ENCODE data around the gene CARMIL1.

CARMIL1 gene

DNA sequence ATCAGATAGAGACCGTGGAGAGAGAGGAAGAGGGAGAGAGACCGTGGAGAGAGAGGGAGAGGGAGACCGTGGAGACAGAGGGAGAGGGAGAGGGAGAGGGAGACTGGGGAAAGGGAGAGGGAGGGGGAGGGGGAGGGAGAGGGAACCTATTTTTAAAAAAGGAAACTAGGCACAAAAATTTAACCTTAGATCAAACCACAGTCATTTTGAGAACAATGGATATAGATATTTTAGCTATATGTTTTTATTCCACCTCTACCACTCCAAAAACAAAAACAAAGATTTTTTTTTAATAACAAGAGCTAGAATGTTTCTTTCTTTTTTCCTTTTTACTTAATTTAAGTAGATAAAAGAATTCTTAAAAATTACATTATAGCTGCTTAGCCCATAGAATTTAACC, 307.8 kb downstream of the CARMIL1 start:
- DNase-seq = no peak

DNA sequence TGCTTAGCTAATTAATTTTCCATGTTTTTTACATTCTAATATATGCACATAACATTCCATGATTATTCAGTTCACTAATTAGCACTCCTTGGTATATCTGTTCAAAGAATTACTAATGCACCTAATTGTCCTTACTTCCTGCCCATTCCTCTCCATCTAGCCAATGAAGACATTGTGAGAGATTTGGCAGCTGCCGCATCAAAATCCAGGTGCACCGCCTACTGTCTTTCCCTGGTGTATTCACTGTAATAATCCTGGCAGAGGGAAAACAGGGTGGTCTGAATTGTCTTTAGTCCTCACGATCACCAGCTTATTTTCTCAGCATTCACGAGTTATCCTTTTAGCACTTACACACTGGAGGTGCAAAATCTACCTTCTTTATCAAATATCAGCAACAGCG, 311.8 kb downstream of the CARMIL1 start:
- DNase-seq = no peak

DNA sequence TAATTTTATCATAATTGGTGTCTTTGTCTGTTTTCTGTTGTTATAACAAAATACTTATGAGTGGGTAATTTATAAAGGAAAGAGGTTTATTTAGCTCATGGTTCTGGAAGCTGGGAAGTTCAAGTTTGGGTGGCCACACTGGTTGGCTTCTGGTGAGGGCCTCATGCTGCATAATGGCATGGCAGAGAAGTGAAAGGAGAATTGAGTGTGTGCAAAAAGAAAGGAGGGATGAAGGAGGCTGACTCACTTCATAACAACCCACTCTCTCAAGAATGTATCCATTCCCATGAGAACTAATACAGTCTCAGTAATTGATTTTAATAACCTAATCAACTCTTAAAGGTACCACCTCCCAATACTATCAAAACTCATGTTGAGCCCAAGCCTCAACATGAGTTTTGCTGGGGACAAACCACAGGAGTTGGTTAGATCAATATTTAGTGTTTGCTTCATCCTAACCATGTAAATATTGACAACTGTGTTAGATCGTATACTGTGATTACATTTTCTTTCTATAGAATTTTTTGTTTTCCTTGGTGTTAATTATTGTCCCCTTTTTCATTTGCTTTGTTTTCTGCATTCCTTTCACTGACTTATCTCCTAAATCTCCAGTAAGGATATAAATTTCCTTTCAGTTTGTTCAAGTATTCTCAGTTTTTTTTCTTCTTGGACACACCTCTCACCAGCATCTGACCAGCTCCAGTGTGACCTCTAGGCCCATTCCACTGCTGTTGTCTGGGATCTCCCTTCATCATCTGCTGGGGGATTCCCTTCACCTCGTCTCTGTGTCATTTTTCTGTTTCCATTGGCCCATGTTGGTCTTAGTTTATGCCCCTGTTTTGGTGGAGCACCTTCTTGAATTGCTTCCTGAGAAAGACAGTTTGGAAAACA, 318.0 kb downstream of the CARMIL1 start:
- DNase-seq = no peak

DNA sequence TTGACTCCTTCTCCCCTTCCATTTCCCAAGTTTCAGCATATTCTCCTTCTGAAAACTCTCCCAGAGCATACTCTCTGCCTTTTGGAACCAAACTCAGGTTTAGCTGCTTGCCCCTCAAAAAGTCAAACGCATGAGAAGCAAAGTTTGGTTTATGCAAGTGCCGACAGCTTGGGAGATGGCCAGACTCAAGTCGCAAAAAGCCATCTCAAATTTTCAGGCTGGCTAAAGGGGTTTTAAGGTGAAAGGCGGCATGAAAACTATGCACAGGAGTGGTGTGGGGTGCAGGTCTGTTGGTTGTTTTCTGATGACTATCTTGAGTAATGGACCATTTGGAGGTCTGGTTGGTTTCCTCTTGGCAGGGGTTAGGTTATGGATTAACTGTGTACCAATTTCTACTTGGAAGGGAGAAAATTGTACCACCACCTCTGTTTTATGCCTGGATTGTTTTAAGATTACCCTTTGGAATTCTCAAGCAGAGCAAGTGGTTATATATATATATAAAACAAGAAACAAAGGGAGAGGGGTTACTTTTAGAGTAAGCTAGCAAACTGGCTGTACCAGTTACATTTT, 320.4 kb downstream of the CARMIL1 start:
- no peak for DNase-seq

DNA sequence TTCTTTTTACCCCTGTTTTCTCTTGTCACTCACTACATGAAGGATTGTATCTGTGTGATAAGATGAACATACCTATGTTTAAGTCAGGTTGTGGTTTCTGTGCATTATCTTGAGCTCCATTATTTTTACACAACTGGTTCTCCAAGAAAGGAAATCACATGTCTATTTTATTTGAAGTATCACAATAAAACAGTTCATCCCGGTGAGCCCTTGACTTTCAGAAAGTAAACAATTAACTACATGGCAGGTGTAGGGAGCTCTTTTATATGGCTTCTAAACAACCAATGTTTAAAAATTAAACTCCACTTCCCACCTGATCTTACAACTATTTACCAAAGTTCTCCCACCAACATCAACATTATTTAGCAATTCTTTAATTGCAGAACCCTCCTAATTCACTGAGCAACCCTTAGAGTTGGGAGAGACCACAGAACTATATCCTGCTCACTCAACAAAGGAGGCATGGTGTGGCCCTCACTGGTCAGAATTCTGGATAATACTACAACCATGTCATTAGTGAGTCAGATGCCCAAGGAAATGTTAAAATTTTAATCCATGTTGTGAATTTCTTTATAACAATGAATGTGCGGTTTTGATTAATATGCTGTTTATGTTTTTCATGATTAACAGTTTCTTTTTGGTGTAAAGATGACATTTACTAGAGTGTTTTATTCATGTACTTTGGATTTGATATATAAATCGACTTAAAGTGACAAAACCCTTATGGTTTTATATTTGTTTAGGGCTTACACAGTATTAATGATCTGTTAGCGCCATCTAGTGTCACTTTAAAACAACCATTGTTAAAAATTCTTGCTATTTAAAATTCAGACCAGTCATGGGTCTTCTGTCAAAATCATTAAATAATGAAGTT, 322.9 kb downstream of the CARMIL1 start:
- DNase-seq = peak; percentile 33

DNA sequence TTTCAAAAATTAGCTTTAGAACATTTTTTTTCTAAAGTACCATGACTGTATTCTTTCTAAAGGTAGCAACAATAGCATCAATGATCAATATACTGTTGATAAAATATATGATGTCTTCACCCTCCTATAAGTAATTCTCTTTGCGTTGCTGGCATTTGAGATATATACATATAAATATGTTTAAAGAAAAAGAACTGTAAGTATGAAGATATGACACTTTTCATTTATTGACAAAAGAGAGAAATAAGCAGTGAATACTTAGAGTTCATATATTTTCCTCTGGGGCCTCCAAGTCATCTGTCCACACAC, 323.5 kb downstream of the CARMIL1 start:
- DNase-seq = no peak

DNA sequence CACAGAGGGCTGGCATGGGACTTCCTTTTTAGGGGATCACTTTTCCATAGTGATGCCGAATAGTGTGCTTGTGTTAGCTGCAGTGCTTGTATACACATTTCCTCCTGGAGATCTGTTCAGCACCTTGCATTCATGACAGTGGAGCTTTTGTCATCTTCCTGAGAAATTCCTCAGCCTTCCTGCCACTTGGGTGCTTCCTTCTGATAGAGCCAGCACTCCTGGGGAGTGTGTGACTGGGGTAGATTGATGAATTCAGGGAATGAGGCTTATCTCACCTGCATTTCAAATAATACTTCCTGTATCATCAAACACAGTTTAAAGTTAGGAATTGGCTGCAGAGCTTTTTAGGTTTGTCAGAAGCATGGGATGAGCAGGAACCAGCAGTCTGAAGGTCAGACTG, 324.1 kb downstream of the CARMIL1 start:
- DNase-seq = no peak

DNA sequence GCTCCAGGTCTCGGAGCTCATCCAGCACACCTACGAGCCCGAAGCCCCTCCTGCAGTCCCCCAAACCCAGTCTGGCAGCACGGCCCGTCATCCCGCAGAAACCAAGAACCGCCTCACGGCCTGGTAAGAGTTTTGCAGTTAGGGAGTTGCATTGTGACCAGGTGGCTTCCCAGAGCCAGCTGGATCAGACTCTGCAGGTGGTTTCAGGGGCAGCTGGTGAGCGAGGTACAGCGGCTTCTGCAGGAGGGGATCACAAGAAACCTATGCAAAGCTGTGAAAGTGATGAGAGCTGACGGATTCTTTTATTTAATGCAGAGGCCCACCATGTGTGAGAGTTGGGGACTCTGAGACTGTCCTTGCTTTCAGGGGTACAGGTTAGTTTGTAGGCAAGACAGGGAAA, 327.0 kb downstream of the CARMIL1 start:
- no peak for DNase-seq

DNA sequence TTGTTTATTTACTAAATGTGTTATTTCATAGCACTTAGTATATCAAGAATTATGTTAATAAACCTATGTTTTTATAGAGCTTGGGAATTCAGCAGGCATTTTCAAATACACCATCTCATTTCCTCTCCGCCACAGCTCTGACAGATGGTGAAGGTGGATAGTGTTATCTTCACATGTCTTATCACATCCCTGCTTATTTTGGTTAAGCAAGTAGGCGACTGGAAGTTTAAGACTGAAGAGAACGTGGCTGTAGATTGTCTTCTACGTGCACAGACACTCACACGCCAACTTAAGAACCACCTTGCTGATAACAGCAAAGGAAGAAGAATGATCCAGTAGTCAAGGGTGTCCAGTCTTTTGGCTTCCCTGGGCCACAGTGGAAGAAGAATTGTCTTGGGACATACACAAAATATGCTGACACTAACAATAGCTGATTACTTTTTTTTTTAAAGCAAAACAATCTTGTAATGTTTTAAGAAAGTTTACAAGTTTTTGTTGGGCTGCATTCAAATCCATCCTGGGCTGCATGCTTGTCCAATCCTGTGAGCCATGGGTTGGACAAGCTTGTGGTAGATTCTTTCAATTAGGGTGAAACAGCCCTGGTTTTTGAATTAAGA, 329.5 kb downstream of the CARMIL1 start:
- no peak for DNase-seq

DNA sequence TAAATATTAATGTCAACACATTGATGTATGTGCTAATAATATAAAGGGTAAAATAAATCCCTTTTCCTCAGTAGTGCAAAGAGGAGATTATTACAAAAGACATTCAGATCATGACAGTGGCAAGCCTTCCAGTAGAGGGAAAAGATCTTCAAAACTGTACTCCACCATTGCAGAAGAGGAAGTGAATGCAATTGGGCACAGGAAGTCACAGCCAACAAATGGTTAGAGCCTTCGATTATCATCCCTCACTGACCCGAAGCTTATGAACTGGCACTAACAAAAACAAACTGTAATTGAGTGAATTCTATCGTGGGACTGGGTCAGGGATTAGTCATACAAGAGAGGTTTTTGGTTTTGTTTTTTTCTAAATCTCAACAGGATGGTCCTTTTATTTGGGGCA, 333.5 kb downstream of the CARMIL1 start:
- no peak for DNase-seq

DNA sequence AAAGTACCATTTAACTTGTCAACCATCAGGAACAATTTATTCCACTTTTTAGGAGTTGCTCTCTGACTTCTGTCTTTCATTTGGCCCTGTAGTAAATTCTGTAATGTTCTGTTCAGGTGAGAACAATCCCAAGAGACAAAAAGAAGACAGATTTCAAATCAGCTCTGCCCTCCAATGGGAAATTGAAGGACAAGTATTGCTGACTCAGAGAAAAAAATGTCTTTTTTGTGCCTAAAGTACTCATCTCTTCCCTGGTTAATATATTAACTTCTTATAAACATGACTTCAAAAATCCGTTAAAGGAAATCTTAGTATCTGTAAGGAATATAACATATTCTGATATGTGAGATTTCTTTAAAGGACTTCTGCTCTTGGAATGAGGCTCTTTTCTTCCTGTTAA, 334.2 kb downstream of the CARMIL1 start:
- no peak for DNase-seq

DNA sequence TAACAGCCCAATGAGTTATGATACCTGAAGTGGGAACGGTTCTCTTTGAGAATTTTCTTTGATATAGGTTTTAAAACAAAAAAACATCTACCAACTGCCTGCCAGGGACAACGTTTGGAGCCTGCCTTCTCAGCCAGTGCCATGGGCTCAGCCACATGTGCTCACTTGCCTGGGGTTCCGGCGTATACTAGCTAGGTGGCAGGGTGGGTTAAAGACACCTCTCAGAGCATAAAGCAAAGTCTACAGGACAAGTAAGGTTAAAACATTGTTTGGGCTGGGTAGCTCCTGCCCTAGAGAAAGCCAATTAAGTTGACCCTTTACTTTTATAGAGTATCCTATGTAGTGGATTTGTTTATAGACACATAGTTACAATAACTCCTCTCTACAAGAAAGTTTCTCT, 334.9 kb downstream of the CARMIL1 start:
- DNase-seq = no peak

DNA sequence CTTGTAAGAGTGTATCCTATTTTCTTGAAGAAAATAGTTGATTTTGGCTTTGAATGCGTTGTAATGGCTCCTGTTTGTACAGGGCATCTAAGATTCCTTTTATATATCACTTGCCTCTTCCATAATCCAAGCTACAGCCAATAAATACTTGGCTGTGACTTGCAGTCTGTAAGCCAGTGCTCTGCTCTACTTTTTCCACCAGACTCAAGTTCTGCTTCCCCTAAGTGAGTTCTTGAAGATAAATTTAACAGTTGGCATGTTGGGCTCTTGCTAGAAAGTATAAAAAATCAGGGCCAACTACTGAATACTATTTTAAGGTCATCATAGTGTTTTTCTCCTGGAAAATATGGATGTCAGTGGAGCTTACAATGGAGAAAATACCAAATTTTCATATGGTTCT, 336.3 kb downstream of the CARMIL1 start:
- no peak for DNase-seq

DNA sequence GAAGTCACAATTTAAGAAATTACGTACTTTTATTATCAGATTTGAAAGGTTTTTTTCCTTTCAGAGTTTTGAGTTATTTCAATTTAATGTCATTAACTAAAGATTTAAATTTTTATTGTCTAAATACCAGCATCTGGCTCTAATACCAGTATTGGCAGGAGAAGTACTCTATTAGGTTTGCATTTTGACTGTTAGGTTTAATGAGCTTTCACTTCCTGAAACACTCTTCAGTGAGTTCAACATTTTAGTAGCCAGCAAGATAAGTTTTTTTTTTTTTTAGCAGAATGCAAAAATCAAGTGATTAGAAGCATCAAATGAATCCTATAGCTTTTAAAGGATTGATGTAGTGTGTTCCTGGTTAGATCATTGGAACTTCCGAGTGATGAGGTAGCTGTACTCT, 338.8 kb downstream of the CARMIL1 start:
- no peak for DNase-seq

DNA sequence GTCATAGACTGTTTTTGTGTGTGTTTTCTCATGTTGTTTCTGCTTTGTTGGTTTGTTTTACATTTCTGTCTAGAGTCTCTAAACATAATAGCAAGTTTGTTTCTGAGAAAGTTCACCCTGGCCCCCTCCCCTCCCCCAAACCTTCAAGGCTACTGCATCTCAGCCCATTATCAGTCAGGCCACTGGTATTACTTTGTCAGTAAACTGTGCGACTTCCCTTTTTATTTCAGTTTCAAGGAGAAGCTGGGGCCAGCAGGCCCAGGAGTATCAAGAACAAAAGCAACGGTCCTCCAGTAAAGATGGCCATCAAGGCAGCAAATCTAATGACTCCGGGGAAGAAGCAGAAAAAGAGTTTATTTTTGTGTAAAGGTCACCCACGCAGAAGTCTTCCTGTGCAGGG, 340.0 kb downstream of the CARMIL1 start:
- DNase-seq = no peak

DNA sequence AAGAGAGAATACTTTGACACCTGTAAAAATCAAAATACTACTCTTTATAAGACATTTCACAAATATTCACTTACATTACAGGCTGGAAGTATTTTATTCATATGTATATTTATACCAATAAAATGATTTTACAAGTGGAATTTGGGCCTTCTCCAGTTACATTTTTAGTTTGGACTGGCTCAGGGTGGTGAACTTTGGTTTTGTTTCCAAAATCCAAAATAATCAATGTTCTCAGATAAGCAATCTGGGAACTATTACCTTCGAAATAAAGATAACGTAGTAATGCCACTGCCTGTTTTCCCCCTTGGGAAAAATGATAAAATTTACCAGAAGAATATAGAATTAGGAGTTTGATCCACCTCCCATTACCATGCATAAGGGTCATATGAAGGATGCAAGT, 341.2 kb downstream of the CARMIL1 start:
- DNase-seq = no peak

DNA sequence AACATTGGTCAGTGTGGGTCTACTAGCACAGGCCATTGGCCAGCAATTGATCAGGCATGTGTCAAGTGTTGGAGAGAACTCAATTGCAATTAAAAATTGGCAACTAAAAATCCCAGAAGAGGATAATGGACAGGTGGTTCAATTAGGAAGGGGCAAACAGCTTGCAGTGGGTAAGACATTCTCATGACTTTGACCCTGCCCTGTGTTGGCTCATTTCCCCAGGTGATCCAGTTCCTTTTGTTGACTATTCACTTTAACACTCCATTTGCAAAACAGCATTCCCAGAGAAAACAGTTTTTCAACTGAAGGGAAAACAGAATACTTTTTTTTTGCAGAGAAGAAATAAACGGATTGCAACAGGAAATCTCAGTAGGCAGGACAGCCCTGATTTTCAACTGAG, 343.9 kb downstream of the CARMIL1 start:
- DNase-seq = no peak

DNA sequence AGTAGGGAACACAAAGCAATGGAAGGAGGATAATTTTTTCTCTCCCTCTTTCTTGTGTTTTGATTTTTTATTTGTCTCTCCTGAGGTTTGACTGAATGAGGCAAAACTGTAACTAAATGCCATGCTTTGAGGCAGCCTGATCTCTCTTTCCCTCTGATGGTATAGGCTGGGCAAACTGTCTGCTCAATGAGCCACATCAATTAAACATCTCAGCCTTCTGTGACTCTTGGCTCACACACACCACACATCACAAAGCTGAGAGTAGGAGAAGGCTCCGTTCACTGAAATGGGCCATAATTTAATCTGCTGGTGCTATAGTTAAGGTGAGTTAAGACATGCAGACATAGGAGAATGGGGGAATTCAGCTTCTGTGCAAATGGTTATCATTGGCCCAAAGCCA, 344.7 kb downstream of the CARMIL1 start:
- no peak for DNase-seq

DNA sequence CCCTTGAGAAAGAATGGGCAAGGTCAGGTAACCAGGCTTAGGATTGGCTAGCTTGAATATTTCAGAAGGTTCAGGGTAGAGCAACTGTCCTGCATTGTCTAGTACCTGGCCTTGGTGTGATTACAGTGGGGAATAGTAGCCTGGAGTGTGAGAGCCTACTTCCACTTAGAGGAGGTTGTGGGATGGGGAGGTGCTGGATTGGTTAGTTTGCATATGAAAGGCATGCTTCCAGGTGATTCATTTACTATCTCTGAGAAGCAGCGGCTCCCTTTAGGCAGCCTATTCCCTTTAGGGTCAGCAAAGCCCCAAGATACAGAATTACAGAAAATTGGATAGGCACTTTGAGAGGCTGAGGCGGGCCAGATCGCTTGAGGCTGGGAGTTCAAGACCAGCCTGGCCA, 347.8 kb downstream of the CARMIL1 start:
- DNase-seq = no peak

DNA sequence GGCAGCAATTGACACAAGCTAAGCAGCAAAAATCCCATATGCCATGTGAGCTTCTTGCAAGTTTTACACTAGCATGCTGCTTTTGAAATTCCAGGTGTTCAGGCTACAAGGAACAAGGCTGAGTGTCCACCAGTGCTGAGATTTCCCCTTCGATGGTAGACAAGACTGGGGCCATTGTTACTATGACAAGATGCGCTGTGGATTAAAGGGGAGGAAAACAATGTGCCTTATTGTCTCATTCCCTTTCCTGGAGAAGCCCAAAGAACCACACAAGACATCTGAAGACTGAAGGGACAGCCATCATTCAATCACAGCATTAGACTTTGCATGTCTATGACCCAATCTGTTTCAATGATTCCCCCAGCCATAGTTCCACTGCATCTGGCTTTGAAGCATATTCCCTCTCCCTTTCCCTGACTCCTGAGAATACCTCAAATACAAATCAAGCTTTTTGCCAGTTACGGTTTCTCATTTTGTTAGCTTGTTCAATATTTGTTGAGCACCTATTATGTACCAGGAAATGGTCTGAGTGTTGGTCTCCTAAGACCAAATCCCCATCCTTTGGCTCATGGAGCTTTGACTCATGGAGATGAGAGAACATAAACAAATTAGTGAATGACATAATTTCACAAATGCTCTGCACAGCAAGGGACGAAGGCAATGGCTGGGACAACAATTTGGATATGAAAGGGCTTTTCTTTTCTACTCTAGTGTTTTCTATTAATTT, 349.5 kb downstream of the CARMIL1 start:
- no peak for DNase-seq

DNA sequence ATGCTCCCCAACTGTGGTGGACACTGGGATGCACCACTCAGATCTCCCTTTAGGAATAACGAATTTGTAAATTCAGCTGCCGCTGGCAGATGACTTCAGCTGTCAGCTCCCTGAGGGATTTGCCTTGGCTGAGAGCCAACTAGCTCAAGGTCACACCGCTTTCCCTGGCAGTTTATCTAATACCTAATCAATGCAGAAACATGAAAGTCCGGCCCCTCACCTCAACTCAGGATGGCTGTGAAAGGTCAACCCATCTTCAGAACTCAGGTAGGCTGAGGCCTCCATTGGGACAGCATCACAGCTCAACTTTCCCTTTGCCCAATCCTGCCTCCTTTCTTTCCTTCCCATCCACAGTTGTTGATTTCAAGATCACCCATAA, 350.0 kb downstream of the CARMIL1 start:
- DNase-seq = no peak

DNA sequence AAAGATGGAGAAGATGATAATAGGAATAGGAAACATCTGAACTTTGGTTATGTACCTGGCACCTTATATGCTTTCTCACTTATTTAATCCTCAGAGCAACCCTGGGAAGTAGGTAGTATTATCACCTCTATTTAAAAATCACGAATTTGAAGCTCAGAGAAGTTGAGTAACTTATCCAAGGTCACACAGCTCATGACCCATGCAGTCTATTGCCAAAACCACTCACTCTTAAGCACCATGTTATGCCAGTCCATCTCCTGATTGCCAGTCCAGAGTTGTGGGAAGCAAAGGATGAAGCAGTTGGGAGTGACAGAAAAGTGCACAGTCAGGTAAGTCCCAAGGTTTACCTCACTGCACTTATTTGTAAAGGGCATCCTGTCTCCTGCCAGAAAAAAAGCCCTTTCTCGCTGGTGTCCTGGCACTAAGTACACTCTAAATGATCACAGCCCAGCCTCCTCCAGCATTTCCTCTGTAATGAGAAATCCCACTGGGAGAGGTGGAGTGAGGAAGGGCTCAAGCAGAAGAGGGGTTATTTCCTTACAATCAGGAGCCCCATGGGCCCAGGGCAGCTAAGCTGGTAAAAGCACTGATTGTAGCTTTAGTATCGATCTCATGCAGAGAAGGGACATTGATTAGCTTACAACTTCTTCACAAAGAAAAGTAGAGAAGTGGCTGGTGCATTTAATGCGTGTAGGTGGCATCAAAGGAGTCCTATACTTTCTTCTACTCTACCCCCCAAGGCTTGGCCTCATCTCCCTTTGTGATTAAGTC, 351.5 kb downstream of the CARMIL1 start:
- DNase-seq = no peak
